ENCODE measurements around the gene CYP3A7.
"Not testable (repeated sequence)": the region's sequence is repeated elsewhere in the genome, so short reads cannot be mapped to it uniquely, and the experiment has no call there.

CYP3A7 gene

DNA sequence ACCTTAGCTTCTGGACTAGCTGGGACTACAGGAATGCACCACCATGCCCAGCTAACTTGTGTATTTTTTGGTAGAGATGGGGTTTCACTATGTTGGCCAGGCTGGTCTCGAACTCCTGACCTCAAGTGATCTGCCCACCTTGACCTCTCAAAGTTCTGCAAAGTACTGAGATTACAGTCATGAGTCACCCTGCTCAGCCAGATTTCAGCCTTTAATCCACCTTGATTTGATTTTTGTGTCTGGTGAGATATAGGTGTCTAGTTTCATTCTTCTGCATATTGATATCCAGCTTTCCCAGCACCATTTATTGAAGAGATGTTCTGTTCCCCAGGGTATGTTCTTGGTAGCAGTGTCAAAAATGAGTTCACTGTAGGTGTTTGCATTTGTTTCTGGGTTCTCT is 20.1 kb upstream of the CYP3A7 start:
- DNase-seq (ENCODE audit: low spot score): no peak
- peaks cover 7% of the 10 kb centered on the region for H3K27me3 Mint-ChIP-seq (ENCODE audit: low read depth)
- no peaks in the 10 kb centered on the region for H3K36me3 Mint-ChIP-seq (ENCODE audit: low read depth)
- H3K4me1 Mint-ChIP-seq (ENCODE audit: low read depth): no peaks in the 10 kb centered on the region
- no peak overlapping the region for H3K27ac Mint-ChIP-seq
- no peak overlapping the region for H3K4me3 Mint-ChIP-seq
- no peaks in the 10 kb centered on the region for H3K9me3 Mint-ChIP-seq

DNA sequence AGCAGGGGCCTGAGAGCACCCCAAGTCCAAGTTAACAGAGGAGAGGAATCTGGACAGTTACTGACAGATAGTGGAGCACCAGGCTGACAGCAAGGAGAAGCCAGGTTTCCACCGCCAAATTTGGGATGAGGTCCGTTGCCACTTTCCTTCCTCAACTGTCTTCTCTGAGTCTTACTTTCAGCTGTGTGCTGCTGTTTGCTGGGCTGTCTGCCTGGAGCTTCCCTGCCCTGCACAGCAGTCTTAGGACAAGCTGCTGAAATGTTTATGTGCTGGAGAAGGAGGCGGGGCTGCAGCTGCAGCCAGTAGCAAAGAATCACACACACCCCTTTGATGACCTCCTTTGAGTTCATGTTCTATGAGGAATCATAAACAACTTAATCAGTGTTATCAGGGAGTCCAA is 17.4 kb upstream of the CYP3A7 start:
- Mint-ChIP-seq H3K4me3 (no peak overlapping the region), H3K27ac (no peak overlapping the region), H3K4me1 (ENCODE audit: low read depth) (no peaks in the 10 kb centered on the region), H3K36me3 (ENCODE audit: low read depth) (no peaks in the 10 kb centered on the region), H3K9me3 (no peaks in the 10 kb centered on the region), H3K27me3 (ENCODE audit: low read depth) (peaks cover 7% of the 10 kb centered on the region)
- DNase-seq (ENCODE audit: low spot score): no peak

DNA sequence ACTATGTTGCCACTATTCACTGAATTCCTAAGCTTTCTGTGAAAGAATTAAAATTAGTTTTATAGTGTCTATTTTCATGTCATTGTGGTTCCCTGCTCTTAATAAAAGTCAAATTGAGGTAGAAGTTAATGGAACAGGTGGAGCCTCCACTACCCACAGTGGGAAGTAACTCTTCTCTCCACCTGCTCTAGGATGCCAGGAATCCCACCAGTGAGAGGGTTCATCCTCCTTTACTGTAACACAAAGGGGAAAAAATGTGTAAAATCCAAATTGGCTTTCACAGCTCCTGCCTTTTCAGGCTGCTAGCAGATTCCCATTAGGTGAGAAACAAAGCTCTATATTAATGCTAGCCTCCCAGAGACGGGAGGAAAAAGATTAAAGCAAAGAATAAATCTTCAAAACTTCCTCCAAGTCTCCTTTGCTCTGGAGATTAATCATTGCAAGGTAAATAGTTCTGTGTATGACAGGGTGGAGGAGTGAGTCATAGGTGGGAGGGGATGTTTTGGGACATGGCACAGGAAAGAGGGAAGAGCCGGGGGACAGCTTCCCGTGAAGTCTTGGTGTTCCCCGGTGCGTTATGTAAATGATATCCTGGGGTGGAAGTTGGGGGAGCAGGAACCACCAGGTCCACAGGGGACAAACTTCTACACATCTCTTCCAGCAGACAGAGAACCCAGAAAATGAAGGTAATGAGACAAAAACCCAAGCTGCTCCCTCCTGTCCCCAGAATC is 16.5 kb upstream of the CYP3A7 start:
- not testable (repeated sequence) for DNase-seq (ENCODE audit: low spot score); H3K27ac Mint-ChIP-seq; H3K4me1 Mint-ChIP-seq (ENCODE audit: low read depth); H3K36me3 Mint-ChIP-seq (ENCODE audit: low read depth); H3K9me3 Mint-ChIP-seq; H3K27me3 Mint-ChIP-seq (ENCODE audit: low read depth); H3K4me3 Mint-ChIP-seq

DNA sequence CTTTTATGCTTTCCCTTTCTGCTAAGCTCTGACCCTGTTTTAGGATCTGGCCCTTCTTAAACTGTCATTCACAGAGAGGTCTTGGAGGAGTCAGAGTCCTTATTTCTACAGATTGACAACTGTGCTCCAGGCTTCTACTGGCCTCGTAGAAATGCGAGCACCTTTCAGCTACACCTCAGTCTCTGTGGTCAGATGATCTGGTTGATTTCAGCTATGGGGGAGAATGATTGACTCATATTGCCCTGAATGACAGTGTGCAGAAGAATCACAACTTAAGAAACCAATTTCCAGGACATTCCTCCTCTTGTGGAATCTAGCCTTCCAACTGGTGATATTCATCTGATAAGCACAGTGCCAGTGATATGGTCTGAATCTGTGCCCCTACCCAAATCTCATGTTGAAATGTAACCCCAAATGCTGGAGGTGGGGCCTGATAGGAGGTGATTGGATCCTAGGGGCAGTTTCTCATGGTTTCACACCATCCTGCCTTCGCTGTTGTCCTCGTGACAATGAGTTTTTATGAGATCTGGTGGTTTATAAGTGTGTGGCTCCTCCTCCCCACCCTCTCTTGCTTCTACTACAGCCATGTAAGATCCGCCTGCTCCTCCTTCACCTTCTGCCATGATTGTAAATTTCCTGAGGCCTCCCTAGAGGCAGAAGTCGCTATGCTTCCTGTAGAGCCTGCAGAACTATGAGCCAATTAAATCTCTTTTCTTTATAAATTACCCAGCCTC is 14.0 kb upstream of the CYP3A7 start:
- peaks cover 7% of the 10 kb centered on the region for H3K27me3 Mint-ChIP-seq (ENCODE audit: low read depth)
- H3K36me3 Mint-ChIP-seq (ENCODE audit: low read depth): no peaks in the 10 kb centered on the region
- H3K9me3 Mint-ChIP-seq: peaks cover 8% of the 10 kb centered on the region
- H3K4me3 Mint-ChIP-seq: no peak overlapping the region
- no peak for DNase-seq (ENCODE audit: low spot score)
- H3K27ac Mint-ChIP-seq: no peak overlapping the region
- no peaks in the 10 kb centered on the region for H3K4me1 Mint-ChIP-seq (ENCODE audit: low read depth)

DNA sequence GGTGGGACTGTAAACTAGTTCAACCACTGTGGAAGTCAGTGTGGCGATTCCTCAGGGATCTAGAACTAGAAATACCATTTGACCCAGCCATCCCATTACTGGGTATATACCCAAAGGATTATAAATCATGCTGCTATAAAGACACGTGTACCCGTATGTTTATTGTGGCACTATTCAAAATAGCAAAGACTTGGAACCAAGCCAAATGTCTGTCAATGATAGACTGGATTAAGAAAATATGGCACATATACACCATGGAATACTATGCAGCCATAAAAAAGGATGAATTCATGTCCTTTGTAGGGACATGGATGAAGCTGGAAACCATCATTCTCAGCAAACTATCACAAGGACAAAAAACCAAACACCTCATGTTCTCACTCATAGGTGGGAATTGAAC is 11.9 kb upstream of the CYP3A7 start:
- not testable (repeated sequence) for H3K9me3 Mint-ChIP-seq; H3K27me3 Mint-ChIP-seq (ENCODE audit: low read depth)

DNA sequence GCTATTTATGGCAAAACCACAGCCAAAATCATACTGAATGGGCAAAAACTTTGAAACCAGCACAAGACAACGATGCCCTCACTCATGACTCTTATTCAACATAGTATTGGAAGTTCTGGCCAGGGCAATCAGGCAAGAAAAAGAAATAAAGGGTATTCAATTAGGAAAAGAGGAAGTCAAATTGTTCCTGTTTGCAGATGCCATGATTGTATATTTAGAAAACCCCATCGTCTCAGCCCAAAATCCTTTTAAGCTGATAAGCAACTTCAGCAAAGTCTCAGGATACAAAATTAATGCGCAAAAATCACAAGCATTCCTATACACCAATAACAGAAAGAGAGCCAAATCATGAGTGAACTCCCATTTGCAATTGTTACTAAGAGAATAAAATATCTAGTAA is 10.4 kb upstream of the CYP3A7 start:
- H3K9me3 Mint-ChIP-seq: peaks cover 18% of the 10 kb centered on the region
- not testable (repeated sequence) for H3K4me1 Mint-ChIP-seq (ENCODE audit: low read depth); DNase-seq (ENCODE audit: low spot score); H3K36me3 Mint-ChIP-seq (ENCODE audit: low read depth); H3K4me3 Mint-ChIP-seq; H3K27me3 Mint-ChIP-seq (ENCODE audit: low read depth); H3K27ac Mint-ChIP-seq

More for the DNA sequence above, 11.9 kb upstream of the CYP3A7 start:
- H3K4me3 Mint-ChIP-seq; H3K27ac Mint-ChIP-seq; H3K36me3 Mint-ChIP-seq (ENCODE audit: low read depth); DNase-seq (ENCODE audit: low spot score); H3K4me1 Mint-ChIP-seq (ENCODE audit: low read depth): not testable (repeated sequence)

DNA sequence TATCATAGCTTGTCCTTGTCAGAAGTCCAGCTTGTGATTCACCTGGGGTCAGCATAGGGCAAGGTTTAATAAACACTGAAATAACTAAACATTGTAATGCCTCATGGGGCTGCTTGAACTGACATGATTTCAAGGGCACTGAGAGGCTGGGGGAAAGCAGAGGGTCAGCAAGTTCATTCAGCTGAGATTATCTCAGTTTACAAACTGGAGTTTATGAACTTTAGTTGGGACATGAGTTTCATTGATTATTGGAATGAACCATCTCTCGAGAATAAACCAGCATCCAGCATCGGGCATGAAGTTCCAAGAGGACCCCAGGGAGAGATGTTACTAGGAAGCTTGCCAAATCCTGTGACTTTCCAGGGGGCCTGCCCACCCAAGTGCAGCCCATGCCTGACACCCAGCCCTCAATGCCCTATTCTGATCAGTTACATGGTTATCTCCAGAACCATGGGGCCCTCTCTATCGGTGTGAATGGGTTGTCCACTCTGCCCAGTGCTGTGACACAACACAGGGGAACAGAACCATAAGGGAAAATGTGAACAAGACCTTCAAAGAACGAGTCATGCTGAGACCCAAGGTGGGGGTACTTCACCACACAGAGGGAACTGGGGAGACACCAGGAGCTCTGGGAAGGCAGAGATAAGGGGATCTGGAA is 7.9 kb upstream of the CYP3A7 start:
- no peak overlapping the region for H3K27ac Mint-ChIP-seq
- DNase-seq (ENCODE audit: low spot score): no peak
- peaks cover 5% of the 10 kb centered on the region for H3K4me1 Mint-ChIP-seq (ENCODE audit: low read depth)
- peaks cover 15% of the 10 kb centered on the region for H3K36me3 Mint-ChIP-seq (ENCODE audit: low read depth)
- H3K27me3 Mint-ChIP-seq (ENCODE audit: low read depth): no peaks in the 10 kb centered on the region
- no peak overlapping the region for H3K4me3 Mint-ChIP-seq
- peaks cover 20% of the 10 kb centered on the region for H3K9me3 Mint-ChIP-seq

DNA sequence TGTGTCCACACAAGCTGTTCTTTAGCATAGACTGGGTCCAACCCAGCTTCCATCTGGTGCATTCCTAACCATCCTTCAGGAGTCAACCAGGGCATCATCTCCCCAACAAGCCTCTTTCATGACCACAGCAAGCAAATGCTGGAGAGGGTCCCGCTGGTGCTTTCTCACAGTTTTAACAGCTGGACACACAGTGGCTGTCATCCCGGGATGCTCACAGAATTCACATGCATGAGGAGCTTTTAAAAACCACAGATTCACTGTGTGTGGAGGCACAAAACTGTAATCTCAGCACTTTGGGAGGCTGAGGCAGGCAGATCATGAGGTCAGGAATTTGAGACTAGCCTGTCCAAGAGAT is 6.4 kb upstream of the CYP3A7 start:
- peaks cover 20% of the 10 kb centered on the region for H3K9me3 Mint-ChIP-seq
- DNase-seq (ENCODE audit: low spot score): no peak
- no peak overlapping the region for H3K4me3 Mint-ChIP-seq
- H3K4me1 Mint-ChIP-seq (ENCODE audit: low read depth): peaks cover 5% of the 10 kb centered on the region
- peaks cover 19% of the 10 kb centered on the region for H3K36me3 Mint-ChIP-seq (ENCODE audit: low read depth)
- no peaks in the 10 kb centered on the region for H3K27me3 Mint-ChIP-seq (ENCODE audit: low read depth)
- H3K27ac Mint-ChIP-seq: no peak overlapping the region

DNA sequence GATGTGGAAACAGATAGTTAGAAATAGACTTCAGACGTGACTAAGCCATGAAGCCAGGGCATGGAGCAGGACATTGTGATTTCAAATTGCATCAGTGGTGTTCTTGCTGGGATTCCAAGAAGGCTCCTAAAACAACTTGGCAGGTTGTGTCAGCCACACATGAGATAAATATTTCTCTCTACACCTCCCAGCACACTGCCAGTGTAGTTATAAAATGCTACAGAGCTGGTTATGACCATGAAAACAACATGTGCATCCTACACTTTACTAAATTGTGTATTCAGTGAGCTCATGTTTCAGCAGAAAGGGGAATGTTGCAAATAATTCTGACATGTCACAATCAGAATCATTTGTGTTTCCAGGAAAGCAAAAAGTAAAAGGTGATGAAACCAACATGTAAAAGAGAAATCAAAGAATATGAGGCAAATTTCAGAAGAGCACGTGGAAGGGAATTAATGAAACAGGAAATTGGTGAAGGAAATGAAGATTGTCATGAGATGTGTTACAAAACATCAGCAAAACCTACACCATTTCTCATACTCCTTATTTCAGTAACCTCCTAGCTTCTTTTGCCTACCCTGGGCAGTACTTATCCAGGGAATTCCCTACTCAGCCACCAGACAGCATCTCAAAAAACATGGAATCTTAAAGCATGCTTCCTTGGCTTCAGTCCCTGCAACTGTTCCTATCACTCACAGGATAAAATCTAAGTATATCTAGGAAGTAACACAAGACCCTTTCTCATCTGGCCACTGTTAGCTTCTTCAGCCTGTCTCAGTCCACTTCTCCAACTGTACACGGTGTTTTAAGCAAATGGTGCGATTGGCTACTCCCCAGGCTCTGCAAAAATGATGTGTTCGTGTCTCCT is 5.8 kb upstream of the CYP3A7 start:
- peaks cover 5% of the 10 kb centered on the region for H3K4me1 Mint-ChIP-seq (ENCODE audit: low read depth)
- no peak for DNase-seq (ENCODE audit: low spot score)
- H3K27ac Mint-ChIP-seq: no peak overlapping the region
- H3K36me3 Mint-ChIP-seq (ENCODE audit: low read depth): peaks cover 20% of the 10 kb centered on the region
- no peak overlapping the region for H3K4me3 Mint-ChIP-seq
- H3K27me3 Mint-ChIP-seq (ENCODE audit: low read depth): no peaks in the 10 kb centered on the region
- peaks cover 19% of the 10 kb centered on the region for H3K9me3 Mint-ChIP-seq

DNA sequence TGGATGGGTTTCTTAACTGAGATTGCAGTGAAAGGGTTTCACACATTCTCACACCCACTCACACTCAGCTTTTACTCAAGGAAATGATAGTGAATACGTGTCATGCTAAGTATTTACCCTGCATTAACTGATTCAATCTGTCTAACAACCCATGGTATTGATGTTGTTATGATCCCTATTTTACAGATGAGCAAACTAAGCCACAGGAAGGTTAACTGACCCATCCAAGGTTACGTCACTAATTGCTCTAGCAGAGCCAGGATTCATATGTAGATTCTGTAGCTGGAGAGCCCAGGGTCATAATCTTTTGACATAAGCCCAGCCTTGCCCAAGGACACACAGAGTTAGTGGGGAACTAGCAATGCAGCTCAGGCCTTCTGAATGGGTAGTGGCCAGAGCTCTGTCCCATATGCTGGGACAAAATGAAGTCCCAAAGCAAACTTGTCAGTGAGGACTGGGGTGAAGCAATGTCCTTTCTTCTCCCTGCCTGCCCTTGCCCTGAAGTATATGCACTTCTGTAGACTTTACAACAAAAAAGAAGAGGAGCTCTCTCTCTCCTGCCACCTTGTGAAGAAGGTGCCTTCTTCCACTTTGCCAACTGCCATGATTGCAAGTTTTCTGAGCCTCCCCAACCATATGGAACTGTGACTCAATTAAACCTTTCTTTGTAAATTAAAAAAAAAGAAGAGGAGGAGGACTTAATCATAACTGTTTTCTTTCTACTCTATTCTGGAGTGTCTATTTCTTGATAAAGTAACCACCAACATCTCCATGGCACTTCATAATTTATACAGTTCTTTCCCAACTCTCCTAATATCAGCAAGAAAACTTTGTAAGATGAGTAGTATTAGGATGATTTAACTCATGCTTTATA is 4.9 kb upstream of the CYP3A7 start:
- Mint-ChIP-seq H3K4me1 (ENCODE audit: low read depth) (peaks cover 5% of the 10 kb centered on the region), H3K27ac (no peak overlapping the region), H3K4me3 (no peak overlapping the region), H3K9me3 (peaks cover 15% of the 10 kb centered on the region), H3K27me3 (ENCODE audit: low read depth) (no peaks in the 10 kb centered on the region), H3K36me3 (ENCODE audit: low read depth) (peaks cover 20% of the 10 kb centered on the region)
- DNase-seq (ENCODE audit: low spot score): no peak

DNA sequence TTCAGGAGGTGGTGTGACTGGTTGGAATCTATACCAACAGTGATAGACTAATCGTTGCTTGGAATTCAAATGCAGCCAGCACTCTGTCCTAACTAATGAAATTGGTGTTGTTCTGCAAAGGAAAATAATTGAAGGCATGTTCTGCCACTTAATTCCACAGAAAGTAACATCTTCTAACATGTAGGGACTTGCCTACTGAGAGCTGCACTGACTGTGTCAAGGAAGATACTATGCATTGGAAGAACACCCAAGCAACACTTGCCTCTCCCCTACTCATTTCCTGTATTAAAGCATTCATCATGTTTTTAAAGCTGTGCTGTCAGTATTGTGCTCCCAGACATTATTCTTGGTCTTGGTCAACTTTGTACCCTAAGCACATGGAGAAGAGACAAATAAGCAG is 2.7 kb upstream of the CYP3A7 start:
- Mint-ChIP-seq H3K27ac (no peak overlapping the region), H3K4me3 (no peak overlapping the region), H3K27me3 (ENCODE audit: low read depth) (no peaks in the 10 kb centered on the region), H3K4me1 (ENCODE audit: low read depth) (peaks cover 5% of the 10 kb centered on the region), H3K36me3 (ENCODE audit: low read depth) (peaks cover 20% of the 10 kb centered on the region), H3K9me3 (peaks cover 11% of the 10 kb centered on the region)
- DNase-seq (ENCODE audit: low spot score): no peak

DNA sequence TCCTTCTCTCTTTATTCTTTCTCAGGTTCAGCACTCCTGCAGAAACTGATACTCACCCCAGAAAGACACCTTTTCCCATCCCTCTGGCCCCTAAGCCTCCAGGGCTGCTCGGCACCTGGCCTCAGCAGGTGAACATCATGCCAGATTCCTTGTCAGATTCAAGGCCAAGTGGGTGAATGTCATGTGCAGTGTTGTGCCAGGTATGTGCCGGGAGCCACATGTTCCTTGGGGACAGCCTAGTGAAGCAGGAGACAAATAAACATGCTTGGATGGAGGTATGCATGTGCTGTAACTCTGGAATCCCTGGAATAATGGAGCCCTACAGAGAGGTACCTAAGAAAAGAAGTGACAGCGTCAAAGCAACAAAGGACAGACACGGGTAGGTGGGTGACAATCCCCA is 1.7 kb upstream of the CYP3A7 start:
- H3K4me3 Mint-ChIP-seq; DNase-seq (ENCODE audit: low spot score); H3K27me3 Mint-ChIP-seq (ENCODE audit: low read depth); H3K27ac Mint-ChIP-seq; H3K4me1 Mint-ChIP-seq (ENCODE audit: low read depth): not testable (repeated sequence)
- H3K36me3 Mint-ChIP-seq (ENCODE audit: low read depth): peaks cover 20% of the 10 kb centered on the region
- H3K9me3 Mint-ChIP-seq: peaks cover 11% of the 10 kb centered on the region

DNA sequence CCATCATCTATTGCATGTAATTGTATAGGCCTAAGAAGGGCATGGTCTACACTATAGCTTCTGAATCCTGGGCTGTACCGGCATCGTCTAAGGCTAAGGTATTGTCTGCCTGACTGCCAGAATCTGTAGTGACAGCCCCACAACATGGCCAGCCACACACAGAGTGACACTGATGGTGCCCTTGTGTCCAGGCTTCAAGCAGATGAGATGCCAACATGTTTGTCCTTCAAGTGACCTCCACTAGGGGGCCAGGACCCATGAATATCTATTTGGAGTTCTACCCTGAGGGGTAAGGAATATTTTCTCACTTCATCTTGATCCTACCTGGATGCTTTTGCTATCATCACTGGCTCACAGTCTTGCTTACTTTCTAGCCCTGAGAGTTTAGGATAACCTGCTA is 1.5 kb downstream of the CYP3A7 start:
- Mint-ChIP-seq H3K27ac (no peak overlapping the region), H3K9me3 (no peaks in the 10 kb centered on the region), H3K4me3 (no peak overlapping the region), H3K36me3 (ENCODE audit: low read depth) (peaks cover 9% of the 10 kb centered on the region), H3K27me3 (ENCODE audit: low read depth) (no peaks in the 10 kb centered on the region), H3K4me1 (ENCODE audit: low read depth) (no peaks in the 10 kb centered on the region)
- DNase-seq (ENCODE audit: low spot score): no peak
